B cell (primary cell): ENCODE measurements around the gene CHST15. TPM values are rescaled to one million over a fixed set of nuclear protein-coding genes. Genes with fewer than 3 reads are reported as not detected.

Experiments used
- ATAC-seq: fragments of 200-7000 bp; cut with Tn5 transposase; one replicate; pipeline ENCODE4 v1.10.0; 2021; ENCODE audit warnings: low read depth, mild to moderate bottlenecking, moderate number of reproducible peaks, moderate library complexity
- CTCF ChIA-PET: fragments of 350-600 bp; sonication (Branson Sonifier 250); formaldehyde crosslinking; loops from one replicate; lab custom pipeline; 2021; ENCODE audit warnings: antibody characterized with exemption, inconsistent platforms; lab: Charles Lee
- POLR2A ChIA-PET: fragments of 350-600 bp; sonication (Branson Sonifier 250); formaldehyde crosslinking; loops from one replicate; lab custom pipeline; 2021; ENCODE audit warnings: antibody characterized with exemption; lab: Charles Lee
- DNase-seq: peaks from one replicate; pipeline ENCODE4 v3.0.0; 2013
- H2AFZ ChIP-seq: 2 replicates; pipeline ENCODE4 v1.6.1; 2012; ENCODE audit warnings: mild to moderate bottlenecking, low read depth, low read length; ENCODE audit not compliant: insufficient read depth, poor library complexity, severe bottlenecking
- H3K27ac ChIP-seq, 2 donors: 1 replicate in 1 of 2; 2 replicates in 1 of 2; pipeline ENCODE4 v1.5.1; 2012 to 2013; ENCODE audit warnings: low read length in 2 of 2, mild to moderate bottlenecking in 2 of 2, moderate library complexity in 1 of 2
- H3K27me3 ChIP-seq, 4 experiments: fragments of 200-600 bp in 1 of 4; sonication (generic) in 1 of 4; replicated peaks in 1 of 4; 1 replicate in 2 of 4; 2 replicates in 2 of 4; pipeline versions ENCODE4 v1.6.1 to v1.7.0; 2013 to 2016; ENCODE audit warnings: low read length in 3 of 4, mild to moderate bottlenecking in 2 of 4, mixed read lengths in 1 of 4, moderate library complexity in 1 of 4; ENCODE audit not compliant: insufficient read depth in 4 of 4, control insufficient read depth in 3 of 4; ENCODE audit errors: control extremely low read depth in 1 of 4
- H3K36me3 ChIP-seq, 2 experiments: replicated peaks in 1 of 2; 1 replicate in 1 of 2; 2 replicates in 1 of 2; pipeline versions ENCODE4 v1.6.1 to v1.7.1; 2013; ENCODE audit warnings: low read length in 1 of 2; ENCODE audit not compliant: insufficient read depth in 2 of 2, control insufficient read depth in 1 of 2; ENCODE audit errors: control extremely low read depth in 1 of 2, extremely low read depth in 1 of 2
- H3K4me1 ChIP-seq, 2 donors: fragments of 200-600 bp in 1 of 2; sonication (generic) in 1 of 2; 1 replicate in 1 of 2; 2 replicates in 1 of 2; pipeline versions ENCODE4 v1.5.1 to v1.6.1; 2013 to 2017; ENCODE audit warnings: low read length in 2 of 2; ENCODE audit not compliant: control insufficient read depth in 2 of 2, insufficient read depth in 2 of 2
- H3K4me2 ChIP-seq: replicated peaks from 2 replicates; pipeline ENCODE3; 2012; ENCODE audit warnings: mild to moderate bottlenecking, low read depth, low read length; ENCODE audit not compliant: poor library complexity, severe bottlenecking
- H3K4me3 ChIP-seq, 5 experiments: fragments of 200-600 bp in 1 of 5; sonication (generic) in 1 of 5; 1 replicate in 3 of 5; 2 replicates in 2 of 5; pipeline versions ENCODE4 v1.5.1 to v1.7.0; 2011 to 2016; ENCODE audit warnings: low read length in 4 of 5, mild to moderate bottlenecking in 4 of 5, low read depth in 2 of 5, control low read depth in 1 of 5, moderate library complexity in 1 of 5; ENCODE audit not compliant: insufficient read depth in 1 of 5; ENCODE audit errors: control extremely low read depth in 1 of 5, extremely low read depth in 1 of 5
- H3K79me2 ChIP-seq: fragments of 200-600 bp; sonication (generic); one replicate; pipeline ENCODE4 v1.6.0; 2016; ENCODE audit warnings: low read length; ENCODE audit not compliant: control insufficient read depth, insufficient read depth
- H3K9ac ChIP-seq: fragments of 200-600 bp; sonication (generic); 2 replicates; pipeline ENCODE4 v1.6.1; 2017; ENCODE audit warnings: mild to moderate bottlenecking, low read length, moderate library complexity
- H3K9me3 ChIP-seq, 3 donors: one replicate each; pipeline versions ENCODE4 v1.6.1 to v1.7.1; 2013; ENCODE audit warnings: low read length in 2 of 3; ENCODE audit not compliant: control insufficient read depth in 2 of 3, insufficient read depth in 1 of 3; ENCODE audit errors: control extremely low read depth in 1 of 3
- H4K20me1 ChIP-seq: 2 replicates; pipeline ENCODE4 v1.6.0; 2012; ENCODE audit warnings: mild to moderate bottlenecking, low read length; ENCODE audit not compliant: insufficient read depth, control insufficient read depth, poor library complexity, severe bottlenecking
- H3K27ac Mint-ChIP-seq: one replicate; pipeline ENCODE4 v1.8.0; 2021; ENCODE audit warnings: mixed read lengths
- H3K27me3 Mint-ChIP-seq: one replicate; pipeline ENCODE4 v1.8.0; 2021; ENCODE audit warnings: mixed read lengths
- H3K4me1 Mint-ChIP-seq: one replicate; pipeline ENCODE4 v1.8.0; 2021; ENCODE audit warnings: mixed read lengths
- H3K4me3 Mint-ChIP-seq: one replicate; pipeline ENCODE4 v1.8.0; 2021; ENCODE audit warnings: mixed read lengths
- H3K9me3 Mint-ChIP-seq: one replicate; pipeline ENCODE4 v1.8.0; 2022; ENCODE audit warnings: mixed read lengths; ENCODE audit not compliant: insufficient read depth
- EZH2 ChIP-seq: IDR thresholded peaks from 2 replicates; pipeline ENCODE4 v1.6.1; 2012; ENCODE audit warnings: borderline replicate concordance, low read depth, mild to moderate bottlenecking, moderate library complexity, low read length; ENCODE audit not compliant: insufficient read depth, poor library complexity, severe bottlenecking
- WGBS: methylation state at CpG from one replicate; pipeline ENCODE4 v1.1.5; 2013; ENCODE audit warnings: missing lambda C conversion rate; ENCODE audit not compliant: insufficient coverage; 5-methylcytosine and 5-hydroxymethylcytosine counted together
- intact Hi-C: fragments of 100-400 bp; cut with micrococcal nuclease; formaldehyde crosslinking; loops from one replicate; pipeline ENCODE4 v1.10.0; 2022
- polyA plus RNA-seq: library from polyadenylated mRNA; depleted of rRNA; stranded (reverse); fragments of >200 nt; gene quantifications from 2 replicates; pipeline ENCODE4 v1.2.3, GENCODE V29; 2012
- total RNA-seq, 2 donors: library from RNA; stranded (reverse); fragments of 120-200 nt in 1 of 2; gene quantifications; 1 replicate in 1 of 2; 2 replicates in 1 of 2; pipeline versions ENCODE4 v1.2.3 to v1.2.4, GENCODE V29; 2013 to 2022
- TF ChIP-seq, protein P1 (sequence below): fragments of 200-600 bp; IDR thresholded peaks from one replicate; pipeline ENCODE4 v1.8.0; 2022; ENCODE audit warnings: antibody characterized with exemption, mild to moderate bottlenecking

CHST15 gene
- total and polyA plus RNA-seq, 2 donors (not counting 1 experiment from before 2014, with no cell fraction given): 17.9 to 75.4 TPM

DNA sequence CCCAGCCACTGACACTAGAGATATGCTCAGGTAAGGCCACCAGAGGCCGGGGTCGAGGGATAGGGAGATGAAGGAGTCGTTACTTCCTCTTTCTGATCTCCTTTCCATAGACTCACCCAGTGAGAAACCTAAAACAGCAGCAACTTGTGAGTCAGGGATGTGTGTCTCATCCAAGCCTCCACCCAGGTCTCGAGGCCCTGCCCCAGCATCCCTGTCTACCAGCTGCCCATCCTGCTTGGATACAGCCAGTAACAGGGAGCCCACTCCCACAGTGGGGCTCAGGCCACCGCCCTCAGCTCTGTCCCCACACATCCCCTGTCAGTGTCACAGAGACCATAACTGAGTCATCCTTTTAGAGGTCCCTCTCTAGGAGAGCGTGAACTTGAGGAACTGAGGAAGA is 49.6 kb upstream of the CHST15 start:
- TF ChIP-seq, protein P1, sequence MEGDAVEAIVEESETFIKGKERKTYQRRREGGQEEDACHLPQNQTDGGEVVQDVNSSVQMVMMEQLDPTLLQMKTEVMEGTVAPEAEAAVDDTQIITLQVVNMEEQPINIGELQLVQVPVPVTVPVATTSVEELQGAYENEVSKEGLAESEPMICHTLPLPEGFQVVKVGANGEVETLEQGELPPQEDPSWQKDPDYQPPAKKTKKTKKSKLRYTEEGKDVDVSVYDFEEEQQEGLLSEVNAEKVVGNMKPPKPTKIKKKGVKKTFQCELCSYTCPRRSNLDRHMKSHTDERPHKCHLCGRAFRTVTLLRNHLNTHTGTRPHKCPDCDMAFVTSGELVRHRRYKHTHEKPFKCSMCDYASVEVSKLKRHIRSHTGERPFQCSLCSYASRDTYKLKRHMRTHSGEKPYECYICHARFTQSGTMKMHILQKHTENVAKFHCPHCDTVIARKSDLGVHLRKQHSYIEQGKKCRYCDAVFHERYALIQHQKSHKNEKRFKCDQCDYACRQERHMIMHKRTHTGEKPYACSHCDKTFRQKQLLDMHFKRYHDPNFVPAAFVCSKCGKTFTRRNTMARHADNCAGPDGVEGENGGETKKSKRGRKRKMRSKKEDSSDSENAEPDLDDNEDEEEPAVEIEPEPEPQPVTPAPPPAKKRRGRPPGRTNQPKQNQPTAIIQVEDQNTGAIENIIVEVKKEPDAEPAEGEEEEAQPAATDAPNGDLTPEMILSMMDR: no peak
- POLR2A ChIA-PET: interaction anchor here (0.6 kb wide), 1 partner anchor 49 kb away, joined by 3 read pairs; the partner anchor contains the start of gene CHST15
- Mint-ChIP-seq H3K9me3 (no peaks in the 10 kb centered on the region), H3K27me3 (no peaks in the 10 kb centered on the region), H3K27ac (no peak overlapping the region), H3K4me3 (no peak overlapping the region), H3K4me1 (no peaks in the 10 kb centered on the region)
- intact Hi-C loops: loop anchor here (5.0 kb wide), 1 partner anchor 51 kb away; the partner anchor contains the start of gene CHST15
- Histone ChIP-seq H3K9me3 (peaks cover 0 to 6% (median 0%) of the 10 kb centered on the region in 3 donors), H3K79me2 (no peaks in the 10 kb centered on the region), H3K4me1 (peaks cover 32 to 39% of the 10 kb centered on the region in 2 donors), H3K27me3 (no peaks in the 10 kb centered on the region), H3K4me2 (peak overlapping the region; percentile 10), H2AFZ (no peak overlapping the region), H3K36me3 (no peaks in the 10 kb centered on the region), H3K4me3 (no peak overlapping the region), H4K20me1 (no peaks in the 10 kb centered on the region), H3K27ac (no peak overlapping the region), H3K9ac (no peak overlapping the region)
- CTCF ChIA-PET: interaction anchor here (1.5 kb wide), 1 partner anchor 107 kb away, joined by 3 read pairs; no protein-coding TSS in a partner anchor
- DNase-seq: peak; percentile 50
- ATAC-seq: peak; percentile 42
- 44% methylated on average over 5 of the region's 6 CpGs for whole genome bisulfite sequencing

DNA sequence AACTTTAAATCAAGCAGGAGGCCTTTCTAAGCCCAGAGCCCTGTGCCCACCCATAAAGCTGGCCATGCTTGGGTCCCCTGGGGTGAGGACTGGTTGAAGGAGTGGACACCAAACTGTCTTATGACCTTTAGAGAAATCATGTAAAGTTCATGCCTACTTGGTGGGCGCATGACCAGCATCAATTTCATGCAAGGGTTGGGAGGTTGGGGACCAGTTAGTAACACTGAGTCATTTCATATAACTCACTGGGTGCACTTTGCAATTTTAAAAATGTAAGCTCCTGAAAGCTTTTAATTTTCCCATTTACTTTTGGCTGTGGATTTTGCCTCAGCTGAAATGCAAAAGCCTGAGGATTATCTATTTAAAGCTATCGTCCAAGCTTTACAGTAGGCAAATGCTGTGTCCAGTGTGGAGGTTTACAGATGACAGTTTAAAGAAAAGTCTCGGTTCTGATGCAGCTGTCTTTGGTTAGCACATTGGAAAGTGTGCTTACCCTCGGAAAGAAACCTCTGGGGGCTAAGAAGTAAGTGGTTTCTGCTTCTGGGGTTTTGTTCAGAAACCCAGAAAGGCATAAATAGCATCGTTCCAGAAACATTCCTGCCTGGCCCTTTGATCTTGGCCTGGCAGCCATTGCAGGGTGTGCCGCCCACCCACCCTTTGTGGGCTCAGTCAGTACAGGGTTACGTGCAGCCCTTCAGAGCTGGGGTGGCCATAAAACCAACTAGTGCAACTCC is 48.8 kb upstream of the CHST15 start:
- Histone ChIP-seq H3K4me3 (no peak overlapping the region), H3K4me2 (peak overlapping the region; percentile 10), H3K79me2 (no peaks in the 10 kb centered on the region), H4K20me1 (no peaks in the 10 kb centered on the region), H3K36me3 (no peaks in the 10 kb centered on the region), H3K27ac (no peak overlapping the region), H3K9me3 (peaks cover 0 to 6% (median 0%) of the 10 kb centered on the region in 3 donors), H3K4me1 (peaks cover 35 to 45% of the 10 kb centered on the region in 2 donors), H3K9ac (no peak overlapping the region), H2AFZ (no peak overlapping the region), H3K27me3 (no peaks in the 10 kb centered on the region)
- intact Hi-C loops: loop anchor here (5.0 kb wide), 1 partner anchor 50 kb away; the partner anchor contains the start of gene CHST15
- ATAC-seq (no peak), DNase-seq (no peak)
- Mint-ChIP-seq H3K27me3 (no peaks in the 10 kb centered on the region), H3K4me1 (peaks cover 5% of the 10 kb centered on the region), H3K4me3 (no peak overlapping the region), H3K9me3 (no peaks in the 10 kb centered on the region), H3K27ac (no peak overlapping the region)
- ChIA-PET CTCF (interaction anchor here (1.0 to 1.5 kb wide), 3 partner anchors 18 to 116 kb away, joined by 3 to 4 read pairs (median 3); no protein-coding TSS in a partner anchor), POLR2A (no interaction called here)
- WGBS: 11% methylated on average over 6 of the region's 7 CpGs
- TF ChIP-seq, protein P1: no peak
- TF ChIP-seq EZH2: no peak
